Superior temporal gyrus (tissue), 1 donor: Measurements from ENCODE around the gene ELN.
"Not testable (repeated sequence)": the region's sequence is repeated elsewhere in the genome, so short reads cannot be mapped to it uniquely, and the experiment has no call there.

Source experiments
- DNase-seq: peaks from one replicate; pipeline ENCODE4 v3.0.0-alpha.2; 2016; ENCODE audit errors: extremely low spot score

ELN gene

GRCh38 chr7:74042746-74043522 lies 15.0 kb downstream of the ELN start:
- DNase-seq: peak; percentile 40

- no peak for DNase-seq
Measured at GRCh38 chr7:74043523-74043951, 15.6 kb downstream of the ELN start.

GRCh38 chr7:74044366-74045350 lies 16.7 kb downstream of the ELN start:
- peak; percentile 83 for DNase-seq

- not testable (repeated sequence) for DNase-seq
Measured at GRCh38 chr7:74046581-74046980, 18.6 kb downstream of the ELN start.

GRCh38 chr7:74047804-74048380 lies 19.9 kb downstream of the ELN start:
- no peak for DNase-seq

GRCh38 chr7:74048999-74049599 lies 21.1 kb downstream of the ELN start:
- no peak for DNase-seq

- DNase-seq: no peak
Measured at GRCh38 chr7:74049997-74050798, 22.2 kb downstream of the ELN start.

- no peak for DNase-seq
Measured at GRCh38 chr7:74051193-74051592, 23.2 kb downstream of the ELN start.

GRCh38 chr7:74051629-74052410 lies 23.8 kb downstream of the ELN start:
- DNase-seq: no peak

- no peak for DNase-seq
Measured at GRCh38 chr7:74052628-74053027, 24.7 kb downstream of the ELN start.

- DNase-seq: no peak
Measured at GRCh38 chr7:74053589-74054186, 25.7 kb downstream of the ELN start.

- DNase-seq: no peak
Measured at GRCh38 chr7:74056096-74056915, 28.3 kb downstream of the ELN start.

- DNase-seq: no peak
Measured at GRCh38 chr7:74057216-74057925, 29.4 kb downstream of the ELN start.

- DNase-seq: no peak
Measured at GRCh38 chr7:74057987-74058386, 30.0 kb downstream of the ELN start.

GRCh38 chr7:74058486-74058885 lies 30.5 kb downstream of the ELN start:
- no peak for DNase-seq

- no peak for DNase-seq
Measured at GRCh38 chr7:74059037-74059436, 31.1 kb downstream of the ELN start.

GRCh38 chr7:74059681-74060588 lies 32.0 kb downstream of the ELN start:
- DNase-seq: no peak
